Measurements from ENCODE around the gene BTG1. TPM values are rescaled to one million over a fixed set of nuclear protein-coding genes. Genes with fewer than 3 reads are reported as not detected.

The BTG1 gene
- total RNA-seq: 1,342 TPM
- polyA plus RNA-seq: 100 to 1,000 TPM; 509 to 939 (median 769) TPM

GRCh38 chr12:92145731-92146496, at the start of gene BTG1:
Gene BTG1, minus strand, starts transcription at chr12:92145846. Its CDS starts 311 bp downstream, at chr12:92145535.
- peak within 1 kb of the TSS; percentile 88 for H3K27ac ChIP-seq (ENCODE audit: insufficient read depth, low read length, poor library complexity, severe bottlenecking)
- H3K4me1 ChIP-seq (ENCODE audit: control insufficient read depth, insufficient read depth, low read length, poor library complexity, severe bottlenecking): peaks cover 24% of the 10 kb centered on the region
- ATAC-seq (ENCODE audit: low read depth in 2 of 2): peak; percentile 76 to 79
- peak within 1 kb of the TSS; percentile 99 for H3K4me3 ChIP-seq (ENCODE audit: low read depth, low read length)
- H3K4me3 Mint-ChIP-seq: peak within 1 kb of the TSS; percentile 90 to 100 (median 99)
- peaks cover 18 to 38% (median 25%) of the 10 kb centered on the region in 4 donors for H3K4me1 Mint-ChIP-seq
- DNase-seq: peak; percentile 98 to 100 (median 100)
- peak within 1 kb of the TSS; percentile 99 to 100 (median 99) for H3K27ac Mint-ChIP-seq
- no peaks in the 10 kb centered on the region for H3K9me3 ChIP-seq (ENCODE audit: control insufficient read depth in 2 of 2, low read length in 2 of 2)
- no peaks in the 10 kb centered on the region for H3K27me3 ChIP-seq (ENCODE audit: control insufficient read depth, insufficient read depth, low read length)
- H3K36me3 ChIP-seq (ENCODE audit: control insufficient read depth, insufficient read depth, low read length): peaks cover 39% of the 10 kb centered on the region
- peaks cover 65% of the 10 kb centered on the region for H3K36me3 Mint-ChIP-seq
- H3K27me3 Mint-ChIP-seq: peaks cover 10% of the 10 kb centered on the region
- H3K9me3 Mint-ChIP-seq: peaks cover 0 to 10% (median 0%) of the 10 kb centered on the region in 7 donors

- Histone ChIP-seq H3K36me3 (ENCODE audit: control insufficient read depth, insufficient read depth, low read length) (no peaks in the 10 kb centered on the region), H3K27ac (ENCODE audit: insufficient read depth, low read length, poor library complexity, severe bottlenecking) (no peak overlapping the region), H3K9me3 (ENCODE audit: control insufficient read depth in 2 of 2, low read length in 2 of 2) (peaks cover 0 to 2% of the 10 kb centered on the region in 2 experiments), H3K4me1 (ENCODE audit: control insufficient read depth, insufficient read depth, low read length, poor library complexity, severe bottlenecking) (no peaks in the 10 kb centered on the region), H3K27me3 (ENCODE audit: control insufficient read depth, insufficient read depth, low read length) (no peaks in the 10 kb centered on the region), H3K4me3 (ENCODE audit: low read depth, low read length) (no peak overlapping the region)
- H3K27me3 Mint-ChIP-seq: no peaks in the 10 kb centered on the region
- H3K4me3 Mint-ChIP-seq: no peak overlapping the region
- H3K9me3 Mint-ChIP-seq: peaks cover 0 to 6% (median 0%) of the 10 kb centered on the region in 7 donors
- H3K27ac Mint-ChIP-seq: no peak overlapping the region
- H3K4me1 Mint-ChIP-seq: peaks cover 0 to 5% (median under 1%) of the 10 kb centered on the region in 4 donors
- H3K36me3 Mint-ChIP-seq: no peaks in the 10 kb centered on the region
- DNase-seq (no peak), ATAC-seq (ENCODE audit: low read depth in 2 of 2) (no peak)
Measured at GRCh38 chr12:92194561-92194960, 48.9 kb upstream of the BTG1 start.

- Mint-ChIP-seq H3K4me3 (no peak overlapping the region), H3K36me3 (no peaks in the 10 kb centered on the region), H3K27ac (no peak overlapping the region), H3K9me3 (peaks cover 0 to 6% (median 2%) of the 10 kb centered on the region in 7 donors), H3K4me1 (peaks cover 0 to 5% (median 2%) of the 10 kb centered on the region in 4 donors), H3K27me3 (no peaks in the 10 kb centered on the region)
- no peak overlapping the region for H3K27ac ChIP-seq (ENCODE audit: insufficient read depth, low read length, poor library complexity, severe bottlenecking)
- ATAC-seq (ENCODE audit: low read depth in 2 of 2) (no peak), DNase-seq (no peak)
- H3K4me1 ChIP-seq (ENCODE audit: control insufficient read depth, insufficient read depth, low read length, poor library complexity, severe bottlenecking): no peaks in the 10 kb centered on the region
- H3K4me3 ChIP-seq (ENCODE audit: low read depth, low read length): no peak overlapping the region
- no peaks in the 10 kb centered on the region for H3K27me3 ChIP-seq (ENCODE audit: control insufficient read depth, insufficient read depth, low read length)
- H3K9me3 ChIP-seq (ENCODE audit: control insufficient read depth in 2 of 2, low read length in 2 of 2): peaks cover 0 to 2% of the 10 kb centered on the region in 2 experiments
- H3K36me3 ChIP-seq (ENCODE audit: control insufficient read depth, insufficient read depth, low read length): no peaks in the 10 kb centered on the region
Measured at GRCh38 chr12:92193846-92194245, 48.2 kb upstream of the BTG1 start.

DNA sequence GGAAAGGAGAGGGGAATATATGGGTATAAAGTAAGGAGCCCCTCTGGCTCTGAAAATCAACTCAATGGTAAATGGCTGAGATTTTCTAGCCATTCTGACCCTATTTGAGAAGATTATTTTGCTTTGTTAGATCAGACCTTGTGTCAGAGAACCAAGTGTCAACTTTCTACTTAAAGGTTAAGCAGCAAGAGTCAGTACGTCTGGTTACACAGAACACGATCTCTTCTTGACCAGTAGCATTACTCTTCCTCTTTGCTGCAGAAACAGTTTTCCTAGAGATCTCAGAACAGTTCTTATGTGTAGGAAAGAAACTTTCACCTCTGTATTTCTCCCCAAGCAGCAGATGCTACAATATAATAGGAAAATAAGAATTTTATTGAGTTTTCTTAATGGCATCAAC, 47.4 kb upstream of the BTG1 start:
- H3K4me3 Mint-ChIP-seq: no peak overlapping the region
- Histone ChIP-seq H3K36me3 (ENCODE audit: control insufficient read depth, insufficient read depth, low read length) (no peaks in the 10 kb centered on the region), H3K27ac (ENCODE audit: insufficient read depth, low read length, poor library complexity, severe bottlenecking) (no peak overlapping the region), H3K9me3 (ENCODE audit: control insufficient read depth in 2 of 2, low read length in 2 of 2) (peaks cover 0 to 2% of the 10 kb centered on the region in 2 experiments), H3K4me3 (ENCODE audit: low read depth, low read length) (no peak overlapping the region), H3K4me1 (ENCODE audit: control insufficient read depth, insufficient read depth, low read length, poor library complexity, severe bottlenecking) (no peaks in the 10 kb centered on the region), H3K27me3 (ENCODE audit: control insufficient read depth, insufficient read depth, low read length) (no peaks in the 10 kb centered on the region)
- no peak overlapping the region for H3K27ac Mint-ChIP-seq
- H3K27me3 Mint-ChIP-seq: no peaks in the 10 kb centered on the region
- H3K9me3 Mint-ChIP-seq: peaks cover 0 to 6% (median 4%) of the 10 kb centered on the region in 7 donors
- no peak for DNase-seq
- peaks cover 0 to 5% (median 2%) of the 10 kb centered on the region in 4 donors for H3K4me1 Mint-ChIP-seq
- ATAC-seq (ENCODE audit: low read depth in 2 of 2): no peak
- H3K36me3 Mint-ChIP-seq: no peaks in the 10 kb centered on the region

GRCh38 chr12:92192360-92192759, 46.7 kb upstream of the BTG1 start:
- Histone ChIP-seq H3K4me3 (ENCODE audit: low read depth, low read length) (no peak overlapping the region), H3K4me1 (ENCODE audit: control insufficient read depth, insufficient read depth, low read length, poor library complexity, severe bottlenecking) (no peaks in the 10 kb centered on the region), H3K27ac (ENCODE audit: insufficient read depth, low read length, poor library complexity, severe bottlenecking) (no peak overlapping the region), H3K36me3 (ENCODE audit: control insufficient read depth, insufficient read depth, low read length) (no peaks in the 10 kb centered on the region), H3K27me3 (ENCODE audit: control insufficient read depth, insufficient read depth, low read length) (no peaks in the 10 kb centered on the region), H3K9me3 (ENCODE audit: control insufficient read depth in 2 of 2, low read length in 2 of 2) (peaks cover 0 to 2% of the 10 kb centered on the region in 2 experiments)
- Mint-ChIP-seq H3K36me3 (no peaks in the 10 kb centered on the region), H3K4me3 (no peak overlapping the region), H3K4me1 (peaks cover 0 to 5% (median 3%) of the 10 kb centered on the region in 4 donors), H3K27me3 (no peaks in the 10 kb centered on the region), H3K27ac (peak overlapping the region in 2 of 3 donors; percentile 5 to 49), H3K9me3 (peaks cover 0 to 6% (median 4%) of the 10 kb centered on the region in 7 donors)
- ATAC-seq (ENCODE audit: low read depth in 2 of 2) (no peak), DNase-seq (no peak)

GRCh38 chr12:92191061-92191460, 45.4 kb upstream of the BTG1 start:
- peaks cover 4% of the 10 kb centered on the region for H3K4me1 ChIP-seq (ENCODE audit: control insufficient read depth, insufficient read depth, low read length, poor library complexity, severe bottlenecking)
- no peaks in the 10 kb centered on the region for H3K36me3 ChIP-seq (ENCODE audit: control insufficient read depth, insufficient read depth, low read length)
- H3K27ac Mint-ChIP-seq: no peak overlapping the region
- no peaks in the 10 kb centered on the region for H3K27me3 ChIP-seq (ENCODE audit: control insufficient read depth, insufficient read depth, low read length)
- no peak overlapping the region for H3K4me3 Mint-ChIP-seq
- H3K4me3 ChIP-seq (ENCODE audit: low read depth, low read length): no peak overlapping the region
- H3K9me3 ChIP-seq (ENCODE audit: control insufficient read depth in 2 of 2, low read length in 2 of 2): no peaks in the 10 kb centered on the region
- peaks cover 0 to 4% (median under 1%) of the 10 kb centered on the region in 7 donors for H3K9me3 Mint-ChIP-seq
- no peak for ATAC-seq (ENCODE audit: low read depth in 2 of 2)
- no peaks in the 10 kb centered on the region for H3K36me3 Mint-ChIP-seq
- H3K4me1 Mint-ChIP-seq: peaks cover 7 to 14% (median 12%) of the 10 kb centered on the region in 4 donors
- no peaks in the 10 kb centered on the region for H3K27me3 Mint-ChIP-seq
- no peak for DNase-seq
- no peak overlapping the region for H3K27ac ChIP-seq (ENCODE audit: insufficient read depth, low read length, poor library complexity, severe bottlenecking)

DNA sequence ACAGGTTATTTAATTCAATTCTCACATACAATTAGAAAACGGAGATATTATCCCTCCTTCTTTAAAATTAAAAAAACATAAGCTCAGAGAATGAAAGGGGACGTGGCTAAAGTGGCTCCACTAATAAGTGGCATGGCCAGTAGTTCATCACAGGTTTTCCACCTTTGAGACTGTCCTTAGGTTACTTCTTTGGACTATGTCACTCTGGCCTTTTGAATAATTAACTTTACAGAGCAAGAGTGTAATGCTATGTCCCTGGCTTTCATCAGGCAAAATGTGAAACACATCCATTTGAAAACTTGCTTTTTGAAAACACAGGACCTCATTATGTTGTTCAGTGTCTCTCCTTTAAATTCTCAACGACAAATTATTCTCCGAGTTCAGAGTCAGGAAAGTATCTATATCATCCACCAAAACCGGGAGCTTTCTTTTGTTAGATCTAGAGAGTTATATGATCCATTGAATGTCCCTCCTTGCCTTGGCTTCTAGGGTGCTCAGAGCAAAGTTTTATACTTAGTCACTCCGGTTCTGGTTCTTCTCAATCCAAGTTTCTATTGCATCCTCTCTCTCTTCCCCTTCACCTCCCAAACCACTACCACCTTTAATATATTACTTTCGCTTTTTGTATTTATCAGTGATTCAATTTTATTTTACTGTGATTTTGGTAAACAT, 43.0 kb upstream of the BTG1 start:
- no peak overlapping the region for H3K4me3 Mint-ChIP-seq
- ATAC-seq (ENCODE audit: low read depth in 2 of 2): no peak
- H3K4me1 Mint-ChIP-seq: peaks cover 24 to 34% (median 31%) of the 10 kb centered on the region in 4 donors
- H3K36me3 ChIP-seq (ENCODE audit: control insufficient read depth, insufficient read depth, low read length): no peaks in the 10 kb centered on the region
- no peaks in the 10 kb centered on the region for H3K27me3 ChIP-seq (ENCODE audit: control insufficient read depth, insufficient read depth, low read length)
- no peak overlapping the region for H3K4me3 ChIP-seq (ENCODE audit: low read depth, low read length)
- H3K27me3 Mint-ChIP-seq: no peaks in the 10 kb centered on the region
- DNase-seq: no peak
- no peak overlapping the region for H3K27ac ChIP-seq (ENCODE audit: insufficient read depth, low read length, poor library complexity, severe bottlenecking)
- H3K9me3 Mint-ChIP-seq: peaks cover 0 to 4% (median 0%) of the 10 kb centered on the region in 7 donors
- no peaks in the 10 kb centered on the region for H3K36me3 Mint-ChIP-seq
- H3K27ac Mint-ChIP-seq: peak overlapping the region in 1 of 3 donors; percentile 14
- no peaks in the 10 kb centered on the region for H3K9me3 ChIP-seq (ENCODE audit: control insufficient read depth in 2 of 2, low read length in 2 of 2)
- H3K4me1 ChIP-seq (ENCODE audit: control insufficient read depth, insufficient read depth, low read length, poor library complexity, severe bottlenecking): peaks cover 21% of the 10 kb centered on the region

Measured in CD4-positive, CD25-positive, alpha-beta regulatory T cell (primary cell).